HG03460 (cell line): ENCODE data around the gene PARK7.

ENCODE experiments used
- ATAC-seq: cut with Tn5 transposase; IDR thresholded peaks from one replicate; pipeline ENCODE4 v1.9.1; 2021; ENCODE audit not compliant: unreplicated experiment

PARK7 gene

DNA sequence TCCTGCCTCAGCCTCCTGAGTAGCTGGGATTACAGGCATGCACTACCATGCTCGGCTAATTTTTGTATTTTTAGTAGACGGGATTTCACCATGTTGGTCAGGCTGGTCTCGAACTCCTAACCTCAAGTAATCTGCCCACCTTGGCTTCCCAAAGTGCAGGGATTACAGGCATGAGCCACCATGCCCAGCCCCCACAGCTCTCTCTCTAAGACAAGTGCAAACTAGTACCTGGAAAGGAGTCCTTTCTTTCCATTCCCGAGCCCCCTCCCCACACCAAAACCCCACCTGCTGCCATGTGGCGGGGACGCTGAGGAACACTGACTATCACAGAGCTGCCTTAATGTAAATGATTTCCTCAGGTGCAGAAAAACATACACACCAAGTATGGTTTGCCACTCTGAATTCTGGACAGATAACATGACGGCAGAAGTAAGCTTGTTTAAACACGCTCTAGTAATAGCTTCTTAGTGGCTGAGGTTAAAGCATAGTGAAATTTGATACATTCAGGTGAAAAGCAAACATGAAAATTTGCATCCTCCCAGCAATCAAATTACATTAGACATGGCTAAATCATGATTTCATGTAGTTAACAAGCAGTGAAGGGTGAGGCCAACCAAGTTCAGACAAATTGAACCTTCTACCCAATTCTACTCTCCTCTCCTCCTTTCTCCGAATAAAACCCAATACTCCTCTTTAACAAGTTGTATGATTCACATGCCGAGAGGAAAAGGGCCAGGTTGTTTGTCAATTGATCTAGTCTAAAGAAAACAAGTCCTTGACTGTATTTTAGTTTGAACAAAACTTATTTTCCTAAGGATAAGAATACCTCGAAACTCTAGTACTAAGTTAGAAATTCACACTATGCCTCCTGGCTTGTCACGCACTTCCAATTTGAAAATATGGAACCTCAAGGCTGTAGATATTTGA is 44.8 kb downstream of the PARK7 start:
- ATAC-seq = no peak

DNA sequence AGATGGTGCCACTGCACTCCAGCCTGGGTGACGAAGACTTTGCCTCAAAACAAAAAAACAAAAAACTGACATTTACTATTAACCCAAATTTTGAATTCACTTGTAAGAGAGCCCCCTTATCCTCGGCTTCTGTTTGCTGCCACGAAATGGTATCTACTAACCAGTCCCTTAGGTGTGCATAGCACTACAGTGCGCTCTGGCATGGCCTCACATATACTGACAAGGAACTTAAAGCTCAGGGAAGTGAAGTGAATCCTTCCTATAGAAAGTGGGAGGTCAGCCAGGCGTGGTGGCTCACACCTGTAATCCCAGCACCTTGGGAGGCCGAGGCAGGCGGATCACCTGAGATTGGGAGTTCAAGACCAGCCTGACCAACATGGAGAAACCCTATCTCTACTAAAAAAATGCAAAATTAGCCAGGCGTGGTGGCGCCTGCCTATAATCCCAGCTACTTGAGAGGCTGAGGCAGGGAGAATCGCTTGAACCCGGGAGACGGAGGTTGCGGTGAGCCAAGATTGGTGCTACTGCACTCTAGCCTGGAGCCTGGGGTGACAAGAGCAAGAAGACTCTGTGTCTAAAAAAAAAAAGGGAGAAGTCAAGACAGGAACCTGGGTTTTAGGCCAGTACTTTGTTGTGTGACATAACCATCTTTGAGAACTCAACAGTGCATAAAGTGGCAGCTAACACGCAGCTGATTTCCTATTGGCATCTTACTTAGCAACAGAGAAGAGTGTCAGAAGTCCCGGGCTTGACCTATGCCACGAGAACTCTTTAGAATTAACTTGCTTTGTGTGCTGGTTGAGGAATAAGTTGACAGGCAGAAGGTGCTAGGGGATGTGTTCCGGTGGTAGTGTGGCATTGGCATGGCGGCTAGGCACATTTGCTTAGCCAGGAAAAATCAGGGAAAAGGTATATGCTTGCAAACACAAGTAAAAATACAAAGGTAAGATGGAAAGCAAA is 47.8 kb downstream of the PARK7 start:
- no peak for ATAC-seq

DNA sequence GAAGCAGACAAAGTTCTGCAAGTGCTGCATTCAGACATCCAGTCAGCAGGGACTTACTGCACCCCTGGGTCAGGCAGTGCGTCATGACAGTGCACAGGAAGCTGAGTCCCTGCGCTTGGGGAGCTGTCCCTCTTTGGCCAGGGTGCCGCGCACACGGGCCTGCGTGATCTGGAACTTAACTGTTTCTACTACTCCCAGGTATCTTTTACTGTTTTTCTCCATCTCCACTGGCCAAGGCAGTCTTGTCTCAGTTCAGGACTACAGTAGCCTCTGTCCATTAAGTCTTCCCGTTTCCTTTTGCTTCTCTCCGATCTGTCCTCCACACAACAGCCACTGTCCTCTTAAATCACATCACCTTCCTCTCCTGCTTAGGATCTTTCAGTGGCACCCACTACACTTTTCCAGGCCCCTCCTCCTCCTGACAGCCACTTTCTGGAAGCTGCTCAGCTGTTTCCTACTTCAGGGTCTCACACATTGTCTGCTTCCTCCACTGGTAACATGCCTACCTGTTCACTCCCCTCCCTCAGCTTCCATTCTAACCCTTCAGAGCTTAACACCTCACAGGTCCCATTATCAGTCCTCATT is 48.7 kb downstream of the PARK7 start:
- no peak for ATAC-seq

DNA sequence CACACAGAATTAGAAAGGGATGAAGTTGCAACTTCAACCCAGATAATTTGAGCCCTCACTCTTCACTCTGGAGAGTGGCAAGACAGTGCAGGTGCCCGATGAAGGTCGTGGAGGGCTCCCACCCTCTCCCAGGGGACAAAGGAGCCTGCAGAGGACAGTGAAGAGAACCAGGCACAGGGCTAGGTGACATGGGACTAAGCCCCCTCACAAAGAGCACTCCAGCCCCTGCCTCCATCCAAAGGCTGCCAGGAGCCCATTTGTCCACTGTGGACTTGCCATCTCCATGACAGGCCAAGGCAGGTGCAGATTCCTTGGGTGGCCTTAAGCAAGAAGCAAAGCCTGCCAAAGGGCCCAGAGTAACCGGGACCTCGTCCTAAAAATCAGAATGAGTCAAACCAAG is 49.5 kb downstream of the PARK7 start:
- ATAC-seq = no peak

DNA sequence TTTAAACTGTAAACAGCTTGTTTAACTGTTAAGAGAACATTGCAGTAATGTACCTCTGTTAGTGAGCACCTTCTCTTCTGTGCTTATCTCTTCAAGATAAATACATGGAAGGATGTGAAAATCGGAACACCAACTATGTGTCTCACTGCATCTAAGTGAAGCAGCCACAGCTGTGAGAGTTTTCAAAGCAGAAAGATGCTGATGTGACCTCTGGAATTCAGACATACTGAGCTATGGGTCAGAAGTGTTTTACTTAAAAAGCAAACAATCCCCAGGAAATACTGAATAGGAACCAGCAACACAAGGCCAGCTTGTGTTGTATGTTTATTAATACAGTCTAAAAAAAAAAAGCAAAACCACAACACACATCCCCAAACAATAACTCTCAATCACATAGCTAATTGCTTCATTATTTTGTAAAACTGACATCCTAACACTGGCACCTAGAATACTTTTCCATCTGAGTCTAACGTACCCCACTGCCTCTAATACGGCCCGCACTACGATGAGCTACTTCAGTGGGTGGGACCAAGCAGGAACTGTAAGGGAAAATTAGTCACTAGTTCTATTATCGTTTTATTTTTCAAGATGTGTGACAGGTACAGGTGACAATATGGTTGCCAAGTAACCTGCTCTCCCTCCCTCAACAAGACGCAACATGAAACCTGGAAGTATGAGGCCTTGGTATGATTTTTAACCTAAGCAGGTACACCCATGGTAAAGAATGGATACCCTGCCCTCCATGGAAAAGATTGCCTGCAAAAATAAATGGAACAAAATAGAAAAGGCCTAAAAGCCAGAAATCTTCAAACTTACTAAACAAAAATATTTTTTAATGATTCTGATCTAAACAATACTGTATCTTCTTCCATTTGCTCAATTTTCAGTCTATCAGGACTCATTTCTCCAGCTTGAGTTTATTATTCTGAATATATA is 50.7 kb downstream of the PARK7 start:
- ATAC-seq = no peak

DNA sequence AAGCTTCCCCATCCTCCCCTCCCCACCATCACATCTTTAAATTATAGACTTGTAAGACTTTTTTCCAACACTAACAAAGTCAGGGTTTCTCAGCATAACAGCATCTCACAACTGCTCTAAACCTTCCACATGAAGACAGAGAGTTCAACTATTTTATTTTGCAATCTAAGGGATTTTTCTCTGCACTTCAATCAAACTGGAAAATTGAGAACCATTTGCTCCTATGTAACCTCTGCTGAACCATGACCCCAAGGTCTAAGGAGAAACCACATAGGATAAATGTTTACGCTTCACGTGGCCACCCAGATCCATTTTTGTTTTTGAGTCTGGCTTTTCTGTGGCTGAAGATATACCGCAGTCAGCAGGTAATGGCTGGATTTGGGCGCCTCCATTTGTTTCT is 51.4 kb downstream of the PARK7 start:
- no peak for ATAC-seq

DNA sequence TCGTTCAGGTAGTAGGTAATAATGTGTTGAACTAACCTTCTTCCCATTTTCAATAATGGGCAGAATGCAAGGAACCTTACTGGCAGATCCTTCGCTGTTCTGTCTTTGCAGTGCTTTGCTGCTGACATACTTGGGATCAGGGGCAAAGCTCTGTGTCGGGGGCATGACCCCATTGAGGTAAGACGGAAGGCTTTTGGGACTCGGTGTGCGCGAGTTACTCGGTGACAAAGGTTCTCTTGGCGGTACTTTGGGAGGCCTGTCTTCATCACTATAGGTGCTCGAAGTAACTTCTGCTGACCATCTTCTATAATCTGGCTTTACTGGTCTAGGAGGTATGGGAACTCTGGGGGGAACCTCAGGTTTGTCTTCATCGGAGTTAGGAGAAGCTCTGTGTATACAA is 51.9 kb downstream of the PARK7 start:
- no peak for ATAC-seq

DNA sequence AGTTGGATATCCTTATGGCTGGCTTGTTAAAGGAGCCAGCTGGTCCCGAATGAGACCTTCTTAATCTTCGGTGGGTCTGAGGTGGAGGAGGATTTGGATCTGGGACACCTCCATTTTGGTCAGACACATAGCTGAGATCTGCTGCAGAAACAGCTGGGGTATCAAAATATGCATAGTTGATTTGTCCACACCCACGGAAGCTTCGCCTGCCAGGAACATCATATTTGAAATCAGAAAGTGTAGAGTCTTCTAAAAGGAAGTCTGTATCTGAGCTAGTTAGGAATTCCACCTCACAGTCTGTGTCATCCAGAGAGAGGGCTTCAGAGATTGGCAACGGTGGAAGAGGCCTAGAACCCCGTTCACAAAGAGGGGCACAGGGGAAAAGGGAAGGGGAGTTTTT is 52.3 kb downstream of the PARK7 start:
- ATAC-seq = no peak

DNA sequence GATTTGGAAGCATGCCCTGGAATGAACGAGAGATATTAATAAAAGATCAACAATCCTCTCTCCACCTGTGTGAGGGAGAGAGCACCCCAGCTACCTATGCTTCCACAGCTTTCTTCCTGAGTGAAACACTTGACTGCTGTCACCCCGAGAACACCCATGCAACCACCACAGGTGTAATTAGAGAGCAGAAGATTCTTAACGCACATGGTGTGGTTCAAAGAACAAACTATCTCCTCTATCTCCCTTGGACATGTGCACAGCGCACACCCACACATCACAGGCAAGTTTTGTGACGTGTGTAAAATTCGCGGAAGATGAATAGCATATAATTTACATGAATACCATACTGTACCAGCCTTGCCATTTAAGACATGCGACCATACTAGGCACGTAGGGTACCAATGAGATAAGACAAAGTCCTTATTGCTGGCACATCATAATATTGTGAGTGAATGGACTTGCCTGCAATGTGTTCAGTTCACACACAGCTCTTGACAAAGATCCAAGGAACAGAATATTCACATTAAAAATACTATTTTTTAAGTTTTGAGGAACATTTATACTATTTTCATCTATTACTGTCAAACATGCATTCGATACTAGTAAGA is 53.0 kb downstream of the PARK7 start:
- no peak for ATAC-seq

DNA sequence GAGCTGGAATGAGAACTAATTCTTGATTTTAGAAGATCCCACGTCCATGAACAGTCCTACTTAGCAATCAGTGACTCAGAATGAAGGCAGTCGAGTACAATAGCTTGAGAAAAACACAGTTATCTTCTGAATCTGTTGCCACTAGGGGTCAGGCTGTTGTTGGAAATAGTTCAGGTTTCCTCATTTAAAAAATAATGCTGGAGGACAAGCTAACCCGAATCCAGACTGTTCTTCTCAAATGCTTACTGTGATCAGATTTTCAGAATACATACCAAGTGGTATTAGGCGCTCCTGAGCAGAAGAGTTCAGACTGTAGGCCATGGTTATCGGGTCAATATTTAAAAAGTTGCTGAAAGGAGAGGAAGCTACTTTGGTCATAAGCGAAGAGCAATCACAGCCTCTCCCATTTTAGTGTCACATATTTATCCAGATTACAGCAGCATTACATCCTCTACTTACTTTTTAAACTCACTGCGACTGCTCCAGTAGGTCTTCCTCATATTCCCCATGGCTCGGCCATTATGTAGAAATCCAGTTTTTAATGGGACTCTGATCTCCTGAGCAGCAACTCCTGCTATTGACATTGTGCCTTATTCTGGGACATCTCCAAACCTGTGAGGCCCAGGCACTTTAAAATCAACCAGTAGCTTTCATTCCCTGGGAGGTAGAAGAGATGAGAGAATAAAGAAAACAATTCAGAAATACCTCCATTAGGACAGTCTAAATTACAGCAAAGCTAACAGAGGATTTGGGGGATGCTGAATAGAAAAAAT is 53.7 kb downstream of the PARK7 start:
- ATAC-seq = no peak

DNA sequence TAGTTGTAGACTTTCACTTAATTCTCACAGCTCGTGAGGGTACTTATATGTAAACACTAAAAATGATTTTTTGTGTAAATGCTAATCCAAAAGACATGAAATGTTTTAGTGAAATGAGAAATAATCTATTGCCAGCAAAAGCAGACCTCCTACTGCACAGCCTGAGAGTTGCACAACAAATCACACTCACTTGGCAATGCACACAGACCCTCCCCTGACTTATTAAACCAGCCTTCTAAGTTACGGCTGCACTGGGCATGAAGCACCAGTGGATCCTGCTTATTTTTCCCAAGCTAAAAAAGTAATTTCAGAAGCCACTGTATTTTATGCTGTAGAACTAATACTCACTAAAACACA is 54.3 kb downstream of the PARK7 start:
- no peak for ATAC-seq

DNA sequence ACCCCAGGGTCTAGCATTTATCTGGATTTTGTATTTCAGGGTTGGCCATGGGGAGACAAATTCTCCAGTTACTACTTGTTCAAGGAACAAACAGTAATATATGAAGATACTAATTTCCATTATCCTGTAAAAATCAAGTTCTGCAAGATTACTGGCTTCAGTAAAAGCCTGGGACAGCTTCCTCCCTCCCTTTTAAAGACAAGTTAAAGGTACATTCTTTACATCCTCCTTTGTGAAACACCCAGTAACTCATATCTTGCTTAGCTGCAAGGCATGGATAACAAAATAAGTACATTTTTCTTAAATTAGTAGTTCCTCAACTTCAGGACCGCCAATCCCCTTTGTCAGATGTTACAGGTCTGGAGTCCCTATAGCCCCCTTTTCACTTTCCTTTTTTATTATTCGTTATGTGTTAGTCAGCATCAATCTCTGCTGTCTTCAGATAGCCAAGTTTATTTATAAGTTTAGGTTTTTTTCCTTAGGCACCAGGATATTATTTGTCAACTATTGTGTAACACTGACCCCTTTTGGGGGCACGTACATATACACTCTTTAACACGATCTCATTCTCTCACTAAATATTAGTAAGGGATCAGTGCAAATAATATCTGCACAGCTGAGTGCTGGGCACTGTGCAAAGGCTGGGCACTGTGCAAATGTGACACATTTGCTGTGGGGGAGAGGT is 54.8 kb downstream of the PARK7 start:
- no peak for ATAC-seq

DNA sequence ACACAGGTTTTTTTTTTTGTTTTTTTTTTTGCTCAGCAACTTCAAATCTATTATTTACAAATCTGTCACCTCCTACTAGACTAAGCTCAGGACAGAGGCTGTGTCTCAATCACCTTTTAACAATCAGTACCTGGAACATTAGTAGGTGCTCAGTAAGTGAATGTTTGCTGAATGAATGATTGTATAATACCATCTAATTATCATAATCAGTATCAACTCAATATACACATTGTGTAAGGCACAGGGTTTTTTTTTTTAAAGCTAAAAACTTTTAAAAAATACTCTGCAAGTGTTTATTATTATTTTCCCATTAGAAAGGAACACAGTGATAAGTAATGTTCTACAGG is 55.4 kb downstream of the PARK7 start:
- no peak for ATAC-seq

DNA sequence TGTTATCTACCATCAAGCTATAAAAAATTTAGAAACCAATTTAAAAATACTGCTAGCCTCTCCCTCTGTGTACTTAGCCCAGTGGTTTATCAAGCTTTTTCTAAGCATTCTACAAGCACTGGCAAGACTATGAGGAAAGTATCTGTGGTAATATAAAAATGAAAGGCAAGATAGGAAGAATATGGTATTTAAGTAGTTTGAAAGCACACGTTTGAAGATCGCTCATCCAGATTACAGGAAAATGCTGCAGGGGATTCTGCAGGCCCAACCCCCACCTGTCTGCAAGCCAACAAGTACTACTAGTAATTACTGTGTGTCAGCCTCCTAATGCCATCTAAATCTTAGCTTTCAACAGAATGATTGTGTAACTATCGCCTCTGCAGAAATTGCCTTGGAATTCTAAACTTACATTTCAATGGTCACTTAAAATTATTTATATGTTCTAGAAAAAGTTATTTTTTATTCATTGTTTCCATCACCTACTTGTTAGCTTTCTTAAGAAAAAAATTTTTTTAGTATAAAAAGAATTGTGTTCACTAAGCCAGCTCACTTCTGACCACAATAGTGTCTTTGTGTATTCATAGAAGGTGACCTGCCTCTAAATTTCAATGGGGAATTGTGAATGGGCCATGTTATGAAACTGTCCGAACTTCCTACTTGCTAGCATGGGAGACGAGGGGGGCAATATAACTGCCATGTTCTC is 56.1 kb downstream of the PARK7 start:
- ATAC-seq = no peak

DNA sequence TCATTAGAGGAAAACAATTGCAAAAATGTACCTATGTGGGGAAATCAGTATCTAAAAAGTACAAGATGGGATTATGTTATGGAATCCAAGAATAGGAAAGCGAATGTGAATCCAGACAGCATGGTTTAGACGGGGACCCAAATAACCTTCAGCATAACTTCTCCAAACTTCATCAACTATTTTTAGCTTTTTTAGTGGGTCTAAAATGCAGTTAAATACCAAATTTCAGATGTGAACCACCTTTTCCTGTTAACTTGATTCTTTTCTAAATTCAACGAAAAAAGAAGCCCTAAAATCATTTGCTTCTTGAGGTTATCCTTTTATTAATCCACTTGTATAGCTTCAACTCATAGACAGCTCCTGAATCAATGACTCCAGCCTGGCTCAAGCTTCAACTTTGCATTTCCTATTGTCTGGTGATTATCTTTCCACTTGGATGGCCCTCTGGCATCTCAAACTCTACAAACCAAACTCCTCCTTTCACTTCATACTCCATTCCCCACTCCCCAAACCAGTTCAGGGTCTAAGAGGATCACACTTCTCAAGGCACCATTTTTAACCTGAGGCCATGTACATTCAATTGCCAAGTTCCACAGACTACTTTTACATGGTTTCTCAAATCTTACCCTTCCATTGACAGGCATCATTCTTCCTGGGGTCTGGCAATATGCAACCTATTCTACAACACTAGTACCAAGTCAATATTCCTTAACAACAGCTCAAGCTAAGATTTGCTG is 57.1 kb downstream of the PARK7 start:
- no peak for ATAC-seq

DNA sequence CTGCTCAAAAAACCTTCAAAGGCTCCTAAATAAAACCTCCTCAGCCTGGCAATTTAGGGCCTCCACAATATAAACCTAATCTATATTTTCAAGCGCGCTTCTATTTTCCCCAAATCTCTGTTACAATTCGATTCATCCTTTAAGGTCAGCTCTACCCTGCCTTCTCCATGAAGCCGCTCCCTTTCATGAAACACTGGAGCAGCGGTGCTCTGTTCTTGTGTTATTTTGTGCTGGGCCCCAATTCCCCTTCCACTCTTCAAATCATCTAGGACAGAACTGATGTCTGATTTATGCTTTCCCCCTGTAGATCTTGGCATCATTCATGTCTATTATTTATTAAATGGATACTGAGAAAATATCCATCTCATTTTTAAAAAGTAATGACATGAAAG is 57.7 kb downstream of the PARK7 start:
- no peak for ATAC-seq

DNA sequence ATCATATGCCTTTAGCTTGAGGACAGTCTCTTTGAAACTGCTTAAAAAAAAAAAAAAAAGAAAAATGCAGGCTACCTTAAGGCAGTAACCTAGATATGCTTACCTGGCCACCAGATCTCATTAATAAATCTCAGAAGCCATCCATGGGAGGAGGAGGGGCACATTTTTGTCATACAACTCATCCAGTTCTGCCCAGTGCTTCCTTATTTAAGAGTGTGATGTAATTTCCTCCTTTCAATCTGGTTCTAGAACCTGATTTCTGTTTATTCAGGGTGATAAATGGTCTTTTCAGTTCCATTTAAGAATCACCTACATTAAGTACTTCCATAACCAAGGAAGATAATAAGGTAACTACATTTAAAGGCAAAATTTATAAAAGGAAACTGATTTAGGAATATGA is 58.5 kb downstream of the PARK7 start:
- ATAC-seq = no peak
